OCI-LY1 (cell line): ENCODE data around the gene ACR.

Experiments used
- H2AFZ ChIP-seq: fragments of 200-600 bp; sonication (generic), shearing (Covaris generic); 2 replicates; pipeline ENCODE4 v1.6.0; 2014; ENCODE audit warnings: antibody characterized with exemption, mild to moderate bottlenecking, low read length
- H3F3A ChIP-seq: fragments of 200-600 bp; sonication (generic), shearing (Covaris generic); 2 replicates; pipeline ENCODE4 v1.6.0; 2014; ENCODE audit warnings: mild to moderate bottlenecking, antibody characterized with exemption, low read length, moderate library complexity; ENCODE audit not compliant: insufficient read depth
- H3K27ac ChIP-seq: fragments of 200-600 bp; sonication (generic); 2 replicates; pipeline ENCODE4 v1.5.1; 2014; ENCODE audit warnings: low read length, mixed run types, mild to moderate bottlenecking, low read depth; ENCODE audit not compliant: poor library complexity, severe bottlenecking
- H3K27me3 ChIP-seq: fragments of 200-600 bp; sonication (generic); 2 replicates; pipeline ENCODE4 v1.6.0; 2014; ENCODE audit warnings: antibody characterized with exemption, mild to moderate bottlenecking, low read length, moderate library complexity; ENCODE audit not compliant: insufficient read depth
- H3K36me3 ChIP-seq: fragments of 200-600 bp; sonication (generic); 2 replicates; pipeline ENCODE4 v1.6.1; 2014; ENCODE audit warnings: mild to moderate bottlenecking, antibody characterized with exemption, low read length, moderate library complexity, mixed read lengths; ENCODE audit not compliant: insufficient read depth
- H3K4me1 ChIP-seq: fragments of 200-600 bp; sonication (generic); 2 replicates; pipeline ENCODE4 v1.5.1; 2014; ENCODE audit warnings: mild to moderate bottlenecking, low read length, moderate library complexity; ENCODE audit not compliant: insufficient read depth, severe bottlenecking
- H3K4me2 ChIP-seq: fragments of 200-600 bp; sonication (generic), shearing (Covaris generic); 2 replicates; pipeline ENCODE4 v1.6.1; 2014; ENCODE audit warnings: low read length
- H3K4me3 ChIP-seq: fragments of 200-600 bp; sonication (generic); 2 replicates; pipeline ENCODE4 v1.5.1; 2014; ENCODE audit warnings: low read length, low read depth, mild to moderate bottlenecking, mixed read lengths; ENCODE audit not compliant: poor library complexity, severe bottlenecking
- H3K79me2 ChIP-seq: fragments of 200-600 bp; shearing (Covaris generic); 2 replicates; pipeline ENCODE4 v1.6.1; 2016; ENCODE audit warnings: mixed run types, low read length, mixed read lengths; ENCODE audit not compliant: insufficient read depth
- H3K9ac ChIP-seq: fragments of 200-600 bp; sonication (generic), shearing (Covaris generic); 2 replicates; pipeline ENCODE4 v1.6.1; 2014; ENCODE audit warnings: mild to moderate bottlenecking, low read length, mixed read lengths
- H3K9me2 ChIP-seq: fragments of 200-600 bp; sonication (generic), shearing (Covaris generic); 2 replicates; pipeline ENCODE4 v1.6.1; 2014; ENCODE audit warnings: low read depth, mild to moderate bottlenecking, low read length, mixed read lengths
- H3K9me3 ChIP-seq: fragments of 200-600 bp; shearing (Covaris generic); 2 replicates; pipeline ENCODE4 v1.6.1; 2014; ENCODE audit warnings: low read length, mixed read lengths
- H4K20me1 ChIP-seq: fragments of 200-600 bp; sonication (generic), shearing (Covaris generic); 2 replicates; pipeline ENCODE4 v1.6.0; 2016; ENCODE audit warnings: mild to moderate bottlenecking, low read length; ENCODE audit not compliant: insufficient read depth
- EZH2 ChIP-seq: fragments of 200-600 bp; sonication (generic), shearing (Covaris generic); IDR thresholded peaks from 2 replicates; pipeline ENCODE4 v1.8.0; 2017; ENCODE audit warnings: borderline replicate concordance, mixed run types, mild to moderate bottlenecking, antibody characterized with exemption, low read length, moderate library complexity, mixed read lengths
- TF ChIP-seq, protein P1 (sequence below): fragments of 200-600 bp; sonication (generic), shearing (Covaris generic); IDR thresholded peaks from 2 replicates; pipeline ENCODE4 v1.5.1; 2017; ENCODE audit warnings: mild to moderate bottlenecking, antibody characterized with exemption, low read length, moderate library complexity, mixed read lengths

ACR gene

DNA sequence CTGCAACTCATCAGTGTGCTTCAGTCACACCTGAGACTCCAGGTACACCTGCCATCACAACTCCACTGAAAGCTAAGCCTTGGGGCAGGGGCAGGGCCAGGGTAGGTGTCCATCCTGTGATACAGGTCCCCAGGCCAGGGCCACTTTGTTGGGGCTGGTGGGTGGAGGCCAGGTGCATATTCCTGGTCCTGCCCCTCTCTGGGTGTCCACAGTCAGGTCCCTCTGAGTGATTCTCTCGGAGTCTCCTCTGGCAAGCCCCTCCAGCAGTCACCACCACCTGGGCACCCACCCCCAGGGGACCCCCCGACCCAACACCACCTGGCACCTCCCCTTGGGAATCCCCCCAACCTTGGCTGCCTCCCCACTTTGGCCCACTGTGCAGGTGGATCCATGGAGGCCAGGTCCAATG lies 9.5 kb upstream of the ACR start:
- Histone ChIP-seq H3K9ac (no peak overlapping the region), H3K9me2 (no peaks in the 10 kb centered on the region), H2AFZ (no peak overlapping the region), H3K36me3 (no peaks in the 10 kb centered on the region), H3F3A (no peaks in the 10 kb centered on the region), H3K4me2 (no peak overlapping the region), H3K4me3 (no peak overlapping the region), H3K79me2 (no peaks in the 10 kb centered on the region), H4K20me1 (no peaks in the 10 kb centered on the region), H3K27me3 (no peaks in the 10 kb centered on the region; the same call in 1 of the 2 replicates), H3K4me1 (peaks cover 10% of the 10 kb centered on the region), H3K27ac (no peak overlapping the region), H3K9me3 (no peaks in the 10 kb centered on the region)
- TF ChIP-seq EZH2 = no peak
- TF ChIP-seq, protein P1, sequence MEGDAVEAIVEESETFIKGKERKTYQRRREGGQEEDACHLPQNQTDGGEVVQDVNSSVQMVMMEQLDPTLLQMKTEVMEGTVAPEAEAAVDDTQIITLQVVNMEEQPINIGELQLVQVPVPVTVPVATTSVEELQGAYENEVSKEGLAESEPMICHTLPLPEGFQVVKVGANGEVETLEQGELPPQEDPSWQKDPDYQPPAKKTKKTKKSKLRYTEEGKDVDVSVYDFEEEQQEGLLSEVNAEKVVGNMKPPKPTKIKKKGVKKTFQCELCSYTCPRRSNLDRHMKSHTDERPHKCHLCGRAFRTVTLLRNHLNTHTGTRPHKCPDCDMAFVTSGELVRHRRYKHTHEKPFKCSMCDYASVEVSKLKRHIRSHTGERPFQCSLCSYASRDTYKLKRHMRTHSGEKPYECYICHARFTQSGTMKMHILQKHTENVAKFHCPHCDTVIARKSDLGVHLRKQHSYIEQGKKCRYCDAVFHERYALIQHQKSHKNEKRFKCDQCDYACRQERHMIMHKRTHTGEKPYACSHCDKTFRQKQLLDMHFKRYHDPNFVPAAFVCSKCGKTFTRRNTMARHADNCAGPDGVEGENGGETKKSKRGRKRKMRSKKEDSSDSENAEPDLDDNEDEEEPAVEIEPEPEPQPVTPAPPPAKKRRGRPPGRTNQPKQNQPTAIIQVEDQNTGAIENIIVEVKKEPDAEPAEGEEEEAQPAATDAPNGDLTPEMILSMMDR = no peak

DNA sequence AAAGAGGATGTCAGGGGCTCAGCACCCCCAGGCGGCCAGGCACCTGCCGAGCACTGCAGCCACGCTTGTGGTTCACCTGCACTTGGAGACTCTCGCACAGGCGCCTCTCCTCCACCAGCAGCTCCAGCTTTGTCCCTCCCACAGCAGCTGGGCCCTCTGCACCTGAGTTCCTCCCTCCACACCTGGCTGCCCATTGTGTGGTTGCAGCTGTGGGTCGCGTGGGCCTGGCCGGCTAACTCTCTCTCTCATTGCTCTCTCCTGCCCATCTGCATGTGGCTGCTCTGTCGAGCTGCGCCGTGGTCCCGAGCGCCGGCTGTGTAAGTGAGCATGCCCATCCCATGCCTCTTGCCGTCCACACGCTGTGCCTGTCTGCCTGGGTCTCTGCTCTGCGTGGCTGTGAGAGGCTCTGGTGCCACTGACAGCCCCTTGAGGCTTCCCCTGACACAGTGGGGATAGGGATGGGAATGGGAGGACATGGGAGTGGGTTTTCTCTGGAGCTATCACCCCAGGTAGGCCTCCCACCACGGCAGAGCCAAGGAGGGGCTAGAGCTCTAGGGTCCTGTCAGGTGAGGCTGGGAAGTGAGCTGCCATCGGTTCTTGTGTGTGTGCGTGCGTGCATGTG lies 8.5 kb upstream of the ACR start:
- H3K4me3 ChIP-seq = no peak overlapping the region
- H3K9me2 ChIP-seq = no peaks in the 10 kb centered on the region
- H2AFZ ChIP-seq = no peak overlapping the region
- no peaks in the 10 kb centered on the region for H4K20me1 ChIP-seq
- TF ChIP-seq, protein P1 = no peak
- no peak for TF ChIP-seq EZH2
- no peaks in the 10 kb centered on the region for H3K79me2 ChIP-seq
- no peak overlapping the region for H3K27ac ChIP-seq
- peaks cover 10% of the 10 kb centered on the region for H3K4me1 ChIP-seq
- H3K27me3 ChIP-seq = no peaks in the 10 kb centered on the region; the same call in 1 of the 2 replicates
- no peaks in the 10 kb centered on the region for H3K36me3 ChIP-seq
- H3K9me3 ChIP-seq = no peaks in the 10 kb centered on the region
- H3K4me2 ChIP-seq = no peak overlapping the region
- no peak overlapping the region for H3K9ac ChIP-seq
- H3F3A ChIP-seq = no peaks in the 10 kb centered on the region

DNA sequence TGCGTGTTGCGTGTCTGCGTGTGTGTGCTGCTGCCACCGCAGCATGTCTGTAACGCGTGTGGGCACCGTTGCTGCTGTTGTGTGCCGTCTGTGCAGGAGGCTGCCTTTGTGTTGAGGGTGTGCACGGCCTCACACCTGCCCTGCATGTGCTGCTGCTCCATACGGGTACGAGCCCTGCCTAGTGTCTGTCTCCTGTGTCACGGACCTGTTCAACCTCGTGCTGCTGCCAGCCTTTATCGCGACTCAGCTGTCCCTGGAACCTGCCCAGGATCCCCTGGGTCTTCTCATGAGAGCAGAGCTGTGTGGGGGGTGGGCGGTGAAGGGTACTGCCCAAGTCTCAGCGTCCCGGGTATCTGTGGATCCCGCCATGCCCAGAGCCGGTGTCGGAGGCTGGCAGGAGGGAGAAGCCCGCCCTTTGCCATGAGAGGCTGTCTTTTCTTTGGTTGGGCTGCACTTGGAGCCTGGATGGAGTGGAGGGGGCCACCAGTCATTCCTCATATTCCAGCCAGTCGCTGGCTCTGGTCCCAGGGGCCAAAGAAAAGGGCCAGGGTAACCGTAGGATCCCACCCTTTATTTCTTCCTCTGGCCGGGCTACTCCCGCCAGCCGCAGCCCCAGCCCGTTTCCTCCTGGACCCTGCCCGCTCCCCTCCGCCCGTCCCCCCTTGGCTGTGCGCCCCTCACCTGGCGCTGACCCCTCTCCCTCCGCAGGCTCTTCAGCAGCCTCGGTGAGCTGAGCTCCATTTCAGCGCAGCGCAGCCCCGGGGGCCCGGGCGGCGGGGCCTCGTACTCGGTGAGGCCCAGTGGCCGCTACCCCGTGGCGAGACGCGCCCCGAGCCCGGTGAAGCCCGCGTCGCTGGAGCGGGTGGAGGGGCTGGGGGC lies 7.8 kb upstream of the ACR start:
- H3F3A ChIP-seq = no peaks in the 10 kb centered on the region
- H2AFZ ChIP-seq = no peak overlapping the region
- no peak overlapping the region for H3K4me3 ChIP-seq
- no peak overlapping the region for H3K4me2 ChIP-seq
- no peak for TF ChIP-seq EZH2
- TF ChIP-seq, protein P1 = no peak
- no peak overlapping the region for H3K27ac ChIP-seq
- H3K4me1 ChIP-seq = peaks cover 10% of the 10 kb centered on the region
- H3K9ac ChIP-seq = no peak overlapping the region
- no peaks in the 10 kb centered on the region; the same call in 1 of the 2 replicates for H3K27me3 ChIP-seq
- no peaks in the 10 kb centered on the region for H3K9me2 ChIP-seq
- no peaks in the 10 kb centered on the region for H3K9me3 ChIP-seq
- no peaks in the 10 kb centered on the region for H3K36me3 ChIP-seq
- no peaks in the 10 kb centered on the region for H3K79me2 ChIP-seq
- H4K20me1 ChIP-seq = no peaks in the 10 kb centered on the region
